HG02588 (cell line): ENCODE results near the gene TXNIP.

Source experiments
- ATAC-seq: cut with Tn5 transposase; IDR thresholded peaks from one replicate; pipeline ENCODE4 v1.9.1; 2021; ENCODE audit warnings: mild to moderate bottlenecking, moderate library complexity; ENCODE audit not compliant: unreplicated experiment

The TXNIP gene

DNA sequence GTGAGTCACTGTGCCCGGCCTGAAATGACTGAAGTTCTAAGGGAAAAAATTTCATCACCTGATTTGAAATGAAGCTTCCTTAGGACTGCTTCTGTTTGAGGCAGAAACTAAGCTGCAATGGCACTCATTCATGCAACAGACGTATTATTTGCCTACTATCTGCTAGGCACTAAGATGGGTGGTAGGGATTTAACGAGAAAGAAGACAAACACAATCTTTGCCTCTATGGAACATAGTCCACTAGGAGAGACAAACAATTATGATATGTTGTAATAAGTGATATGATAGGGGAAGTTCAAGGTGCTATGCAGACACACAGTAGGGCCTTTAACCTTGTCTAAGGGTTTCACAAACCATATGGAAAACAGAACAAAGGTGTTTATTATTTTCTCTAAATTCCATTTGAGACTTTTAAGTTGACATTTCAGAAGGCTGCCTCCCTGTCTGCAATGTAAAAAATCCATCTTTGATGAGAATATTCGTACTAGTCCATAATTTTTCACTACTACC lies 49.8 kb downstream of the TXNIP start:
- no peak for ATAC-seq

DNA sequence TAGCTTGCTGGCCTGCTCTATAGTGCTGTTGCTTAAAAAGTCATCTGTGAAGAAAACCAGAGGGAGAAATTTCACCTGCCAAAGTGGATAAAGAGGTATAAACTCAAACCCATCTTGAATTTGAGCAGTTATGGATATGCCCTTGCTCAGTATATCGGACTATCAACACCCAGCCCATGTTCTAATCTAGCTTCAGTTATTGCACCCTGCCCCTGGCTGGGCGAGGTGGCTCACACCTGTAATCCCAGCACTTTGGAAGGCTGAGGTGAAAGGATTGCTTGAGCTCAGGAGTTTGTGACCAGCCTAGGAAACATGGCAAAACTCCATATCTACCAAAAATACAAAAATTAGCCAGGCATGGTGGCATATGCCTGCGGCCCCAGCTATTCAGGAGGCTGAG lies 51.8 kb downstream of the TXNIP start:
- ATAC-seq = no peak

DNA sequence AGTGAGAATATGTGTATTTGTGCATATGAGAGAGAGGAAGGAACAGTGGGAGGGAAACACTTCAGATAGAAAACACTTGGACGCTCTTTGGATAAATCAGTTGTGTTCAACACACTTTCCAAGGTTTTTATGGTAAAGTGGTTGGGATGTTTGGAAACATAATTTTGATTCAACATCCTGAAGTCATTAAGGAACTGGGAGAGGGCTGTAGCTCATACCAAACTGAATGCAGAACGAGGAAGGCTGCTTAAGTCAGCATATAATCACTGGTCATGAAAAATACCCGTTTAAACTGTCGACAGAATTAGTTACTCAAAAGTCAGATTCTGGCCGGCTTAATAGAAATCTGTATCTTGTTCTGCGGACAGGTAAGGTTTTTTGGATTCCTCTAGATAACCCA lies 53.5 kb downstream of the TXNIP start:
- ATAC-seq = no peak
